ENCODE measurements around the gene LRGUK. TPM values are rescaled to one million over a fixed set of nuclear protein-coding genes. Genes with fewer than 3 reads are reported as not detected.

The LRGUK gene
- total and polyA plus RNA-seq, 2 of the 8 experiments (the other 6 are each of a cell fraction or from before 2014, with no cell fraction given): 1.5 to 3.6 TPM

GRCh38 chr7:134189559-134189958, 62.4 kb downstream of the LRGUK start:
- H3K79me1 ChIP-seq (ENCODE audit: low read depth, low read length): no peaks in the 10 kb centered on the region
- no peaks in the 10 kb centered on the region for H3K27me3 ChIP-seq (replicated peaks in 1 of 4; ENCODE audit: control insufficient read depth in 3 of 4, extremely low read depth in 1 of 4, insufficient read depth in 3 of 4, low read length in 3 of 4)
- H2BK120ac ChIP-seq (replicated peaks; ENCODE audit: low read depth, low read length): no peak overlapping the region
- H2AFZ ChIP-seq (ENCODE audit: low read length): no peak overlapping the region
- no peak overlapping the region for H4K91ac ChIP-seq (replicated peaks; ENCODE audit: insufficient read length, low read length)
- no peaks in the 10 kb centered on the region for H3K9me3 ChIP-seq (ENCODE audit: insufficient read depth in 2 of 2, low read depth in 1 of 2, low read length in 1 of 2)
- no peak overlapping the region for H2BK5ac ChIP-seq (ENCODE audit: low read depth, low read length)
- H3K27ac ChIP-seq (ENCODE audit: low read depth, low read length): no peak overlapping the region
- ChIA-PET CTCF (ENCODE audit: partially characterized antibody) (interaction anchor here (1.3 to 1.8 kb wide), 3 partner anchors 11 to 64 kb away, joined by 4 to 5 read pairs (median 5); no protein-coding TSS in a partner anchor), POLR2A (ENCODE audit: partially characterized antibody) (no interaction called here)
- peaks cover 0 to 9% (median 4%) of the 10 kb centered on the region in 4 experiments; a peak in 3 of 7 replicates for H3K4me1 ChIP-seq (replicated peaks in 1 of 4; ENCODE audit: control insufficient read depth in 3 of 4, insufficient read depth in 4 of 4, low read length in 3 of 4)
- H2BK20ac ChIP-seq (ENCODE audit: low read length): no peak overlapping the region
- no peak overlapping the region for H3K18ac ChIP-seq (ENCODE audit: extremely low read depth, low read length)
- H3K79me2 ChIP-seq (ENCODE audit: control insufficient read depth in 1 of 2, insufficient read depth in 2 of 2, low read length in 2 of 2): no peaks in the 10 kb centered on the region
- no peak overlapping the region for H3K56ac ChIP-seq (replicated peaks; ENCODE audit: insufficient read length, low read depth, low read length)
- H2AK5ac ChIP-seq (ENCODE audit: low read depth, low read length): no peak overlapping the region
- no peak overlapping the region for H3K4me3 ChIP-seq (ENCODE audit: extremely low read depth in 1 of 4, insufficient read depth in 2 of 4, low read depth in 3 of 4, low read length in 4 of 4)
- no peak overlapping the region for H3K14ac ChIP-seq (ENCODE audit: insufficient read length)
- H2BK15ac ChIP-seq (ENCODE audit: low read length): no peak overlapping the region
- DNase-seq (ENCODE audit: low read depth in 1 of 2, low spot score in 2 of 2): no peak
- H2BK12ac ChIP-seq (ENCODE audit: low read depth, low read length): no peak overlapping the region
- H3K9ac ChIP-seq (replicated peaks in 1 of 4; ENCODE audit: extremely low read depth in 1 of 4, low read depth in 3 of 4, low read length in 3 of 4): no peak overlapping the region
- no peak overlapping the region for H4K5ac ChIP-seq (ENCODE audit: insufficient read length, low read depth, low read length)
- no peaks in the 10 kb centered on the region for H3K36me3 ChIP-seq (ENCODE audit: control insufficient read depth in 2 of 4, insufficient read depth in 4 of 4, low read length in 3 of 4)
- FAIRE-seq: no peak
- H3K23me2 ChIP-seq (ENCODE audit: low read depth, low read length): no peaks in the 10 kb centered on the region
- no peak overlapping the region; a peak in 1 of 4 replicates for H3K4me2 ChIP-seq (ENCODE audit: insufficient read depth in 1 of 2, low read depth in 2 of 2, low read length in 2 of 2)
- no peak overlapping the region for H3K23ac ChIP-seq (ENCODE audit: insufficient read length)
- no peak overlapping the region for H3K4ac ChIP-seq (replicated peaks; ENCODE audit: insufficient read length, low read depth, low read length)
- H4K8ac ChIP-seq (ENCODE audit: extremely low read depth, insufficient read depth, low read length): no peak overlapping the region
- no peaks in the 10 kb centered on the region for H4K20me1 ChIP-seq (replicated peaks in 1 of 2; ENCODE audit: control insufficient read depth in 1 of 2, insufficient read depth in 2 of 2, low read length in 2 of 2)
- TF ChIP-seq SP1 (IDR thresholded peaks at IDR 0.05; ENCODE audit: low read depth, low read length): no peak
- TF ChIP-seq BACH1 (IDR thresholded peaks at IDR 0.05; ENCODE audit: low read length): no peak
- TF ChIP-seq BCL11A (IDR thresholded peaks at IDR 0.05; ENCODE audit: low read depth in 2 of 2, low read length in 2 of 2): no peak
- TF ChIP-seq GABPA (IDR thresholded peaks at IDR 0.05; ENCODE audit: borderline replicate concordance, insufficient read depth, low read length): no peak
- no peak for TF ChIP-seq SIN3A (conservative IDR thresholded peaks at IDR 0.05 in 1 of 2, IDR thresholded peaks at IDR 0.05 in 1 of 2; ENCODE audit: low read depth in 1 of 2, low read length in 2 of 2)
- TF ChIP-seq CTBP2 (IDR thresholded peaks at IDR 0.05; ENCODE audit: borderline replicate concordance, insufficient read depth, insufficient read length, low read length): no peak
- no peak for TF ChIP-seq RBBP5 (IDR thresholded peaks at IDR 0.05; ENCODE audit: borderline replicate concordance, low read depth, low read length)
- no peak for TF ChIP-seq CTCF (IDR thresholded peaks at IDR 0.05; ENCODE audit: control extremely low read depth in 1 of 3, insufficient read depth in 1 of 3, low read depth in 1 of 3, low read length in 3 of 3)
- no peak for TF ChIP-seq CREB1 (IDR thresholded peaks at IDR 0.05)
- no peak for TF ChIP-seq E2F6 (IDR thresholded peaks at IDR 0.05)
- TF ChIP-seq HDAC2 (IDR thresholded peaks at IDR 0.05; ENCODE audit: borderline replicate concordance in 1 of 2, low read depth in 2 of 2, low read length in 2 of 2): no peak
- no peak for TF ChIP-seq TAF1 (IDR thresholded peaks at IDR 0.05; ENCODE audit: low read depth, low read length)
